SK-N-SH treated with all-trans-retinoic acid at 6 μM for 48 hours (cell line): Measurements from ENCODE around the gene MRPL42.
"Not testable (repeated sequence)": the region's sequence is repeated elsewhere in the genome, so short reads cannot be mapped to it uniquely, and the experiment has no call there.

ENCODE experiments used
- ATAC-seq: fragments of 200-7000 bp; cut with Tn5 transposase; 3 replicates; pipeline ENCODE4 v1.9.1; 2020; ENCODE audit warnings: mild to moderate bottlenecking, moderate library complexity
- BACH2 ChIP-seq: fragments of 250-450 bp; sonication (Bioruptor Pico); IDR thresholded peaks from 2 replicates; pipeline ENCODE4 v1.9.0; 2021; ENCODE audit warnings: mild to moderate bottlenecking, borderline replicate concordance
- CSDC2 ChIP-seq: fragments of 250-450 bp; sonication (Bioruptor Pico); IDR thresholded peaks from 2 replicates; pipeline ENCODE4 v1.5.0; 2020; ENCODE audit warnings: mild to moderate bottlenecking, moderate library complexity
- ESRRG ChIP-seq: fragments of 250-450 bp; sonication (Bioruptor Pico); IDR thresholded peaks from 2 replicates; pipeline ENCODE4 v1.6.1; 2021; ENCODE audit warnings: mild to moderate bottlenecking
- GLIS3 ChIP-seq: fragments of 250-450 bp; sonication (Bioruptor Pico); IDR thresholded peaks from 2 replicates; pipeline ENCODE4 v1.5.0; 2020; ENCODE audit warnings: mild to moderate bottlenecking, moderate library complexity
- ISL1 ChIP-seq: fragments of 250-450 bp; sonication (Bioruptor Pico); IDR thresholded peaks from 2 replicates; pipeline ENCODE4 v2.1.2; 2022; ENCODE audit warnings: mild to moderate bottlenecking, moderate library complexity
- OSR1 ChIP-seq: fragments of 250-450 bp; sonication (Bioruptor Pico); IDR thresholded peaks from 2 replicates; pipeline ENCODE4 v1.8.0; 2022; ENCODE audit warnings: moderate library complexity, mild to moderate bottlenecking, inconsistent platforms
- PPARA ChIP-seq: fragments of 250-450 bp; sonication (Bioruptor Pico); IDR thresholded peaks from 2 replicates; pipeline ENCODE4 v1.5.0; 2020; ENCODE audit warnings: mild to moderate bottlenecking, borderline replicate concordance
- RARB ChIP-seq: fragments of 250-450 bp; sonication (Bioruptor Pico); IDR thresholded peaks from 2 replicates; pipeline ENCODE4 v1.8.0; 2021; ENCODE audit warnings: mild to moderate bottlenecking, moderate library complexity
- TOX ChIP-seq: fragments of 250-450 bp; sonication (Bioruptor Pico); IDR thresholded peaks from 2 replicates; pipeline ENCODE4 v1.8.0; 2021; ENCODE audit warnings: mild to moderate bottlenecking, moderate library complexity, borderline replicate concordance
- ZC3H10 ChIP-seq: fragments of 250-450 bp; sonication (Bioruptor Pico); IDR thresholded peaks from 2 replicates; pipeline ENCODE4 v1.5.1; 2021; ENCODE audit warnings: mild to moderate bottlenecking, moderate library complexity
- ZFP3 ChIP-seq: fragments of 250-450 bp; sonication (Bioruptor Pico); IDR thresholded peaks from 2 replicates; pipeline ENCODE4 v1.5.0; 2020; ENCODE audit warnings: mild to moderate bottlenecking, moderate library complexity
- ZFP30 ChIP-seq: fragments of 450-650 bp; formaldehyde crosslinking; IDR thresholded peaks from 2 replicates; pipeline ENCODE4 v1.5.0; 2022; ENCODE audit warnings: mild to moderate bottlenecking, moderate library complexity
- ZNF565 ChIP-seq: fragments of 450-650 bp; formaldehyde crosslinking; conservative IDR thresholded peaks from 2 replicates; pipeline ENCODE4 v1.5.0; 2020; ENCODE audit warnings: low read depth, mild to moderate bottlenecking, moderate library complexity
- ZNF70 ChIP-seq: fragments of 450-650 bp; formaldehyde crosslinking; IDR thresholded peaks from 2 replicates; pipeline ENCODE4 v1.5.0; 2020; ENCODE audit warnings: mild to moderate bottlenecking, moderate library complexity
- ZNF8 ChIP-seq: fragments of 450-650 bp; formaldehyde crosslinking; IDR thresholded peaks from 2 replicates; pipeline ENCODE4 v1.5.0; 2020; ENCODE audit warnings: mild to moderate bottlenecking, moderate library complexity
- TF ChIP-seq, protein P1 (sequence below): fragments of 250-450 bp; sonication (Bioruptor Pico); IDR thresholded peaks from 2 replicates; pipeline ENCODE4 v1.5.0; 2020; ENCODE audit warnings: mild to moderate bottlenecking, moderate library complexity
- TF ChIP-seq, protein P2 (sequence below): fragments of 250-450 bp; sonication (Bioruptor Pico); IDR thresholded peaks from 2 replicates; pipeline ENCODE4 v1.8.0; 2021; ENCODE audit warnings: low read depth, mild to moderate bottlenecking, moderate library complexity, borderline replicate concordance
- TF ChIP-seq, protein P3 (sequence below): fragments of 250-450 bp; sonication (Bioruptor Pico); IDR thresholded peaks from 2 replicates; pipeline ENCODE4 v1.8.0; 2020; ENCODE audit warnings: mild to moderate bottlenecking, moderate library complexity, borderline replicate concordance
- TF ChIP-seq, protein P4 (sequence below): fragments of 250-450 bp; sonication (Bioruptor Pico); IDR thresholded peaks from 2 replicates; pipeline ENCODE4 v1.5.1; 2021; ENCODE audit warnings: mild to moderate bottlenecking, moderate library complexity
- TF ChIP-seq, protein P5 (sequence below): fragments of 250-450 bp; sonication (Bioruptor Pico); IDR thresholded peaks from 2 replicates; pipeline ENCODE4 v1.5.1; 2020; ENCODE audit warnings: low read depth, mild to moderate bottlenecking, moderate library complexity

The MRPL42 gene

DNA sequence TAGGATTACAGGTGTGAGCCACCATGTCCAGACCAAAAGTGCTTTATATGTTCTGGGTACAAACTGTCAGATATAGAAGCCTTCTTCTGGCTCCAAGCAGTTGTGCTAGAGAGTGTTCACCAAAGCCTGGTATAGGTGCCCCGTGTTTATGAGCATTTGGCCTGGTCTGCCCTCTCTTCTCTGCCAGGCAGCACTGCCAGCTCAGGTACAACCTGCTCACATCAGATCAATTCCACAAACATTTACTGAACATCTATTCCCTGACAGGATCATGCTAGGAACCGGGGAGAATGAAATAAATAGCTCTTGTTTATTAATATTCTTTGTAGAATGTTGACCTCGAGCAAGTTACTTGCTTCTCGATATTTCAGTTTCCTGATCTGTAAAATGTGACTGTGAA lies 85.1 kb downstream of the MRPL42 start (continued):
- TF ChIP-seq, protein P1, sequence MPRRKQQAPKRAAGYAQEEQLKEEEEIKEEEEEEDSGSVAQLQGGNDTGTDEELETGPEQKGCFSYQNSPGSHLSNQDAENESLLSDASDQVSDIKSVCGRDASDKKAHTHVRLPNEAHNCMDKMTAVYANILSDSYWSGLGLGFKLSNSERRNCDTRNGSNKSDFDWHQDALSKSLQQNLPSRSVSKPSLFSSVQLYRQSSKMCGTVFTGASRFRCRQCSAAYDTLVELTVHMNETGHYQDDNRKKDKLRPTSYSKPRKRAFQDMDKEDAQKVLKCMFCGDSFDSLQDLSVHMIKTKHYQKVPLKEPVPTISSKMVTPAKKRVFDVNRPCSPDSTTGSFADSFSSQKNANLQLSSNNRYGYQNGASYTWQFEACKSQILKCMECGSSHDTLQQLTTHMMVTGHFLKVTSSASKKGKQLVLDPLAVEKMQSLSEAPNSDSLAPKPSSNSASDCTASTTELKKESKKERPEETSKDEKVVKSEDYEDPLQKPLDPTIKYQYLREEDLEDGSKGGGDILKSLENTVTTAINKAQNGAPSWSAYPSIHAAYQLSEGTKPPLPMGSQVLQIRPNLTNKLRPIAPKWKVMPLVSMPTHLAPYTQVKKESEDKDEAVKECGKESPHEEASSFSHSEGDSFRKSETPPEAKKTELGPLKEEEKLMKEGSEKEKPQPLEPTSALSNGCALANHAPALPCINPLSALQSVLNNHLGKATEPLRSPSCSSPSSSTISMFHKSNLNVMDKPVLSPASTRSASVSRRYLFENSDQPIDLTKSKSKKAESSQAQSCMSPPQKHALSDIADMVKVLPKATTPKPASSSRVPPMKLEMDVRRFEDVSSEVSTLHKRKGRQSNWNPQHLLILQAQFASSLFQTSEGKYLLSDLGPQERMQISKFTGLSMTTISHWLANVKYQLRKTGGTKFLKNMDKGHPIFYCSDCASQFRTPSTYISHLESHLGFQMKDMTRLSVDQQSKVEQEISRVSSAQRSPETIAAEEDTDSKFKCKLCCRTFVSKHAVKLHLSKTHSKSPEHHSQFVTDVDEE (CRISPR knock-in tag) = no peak
- TF ChIP-seq ZFP3 = no peak
- no peak for TF ChIP-seq RARB (CRISPR knock-in tag)
- TF ChIP-seq PPARA = no peak
- TF ChIP-seq, all 23 proteins: peak for 0

DNA sequence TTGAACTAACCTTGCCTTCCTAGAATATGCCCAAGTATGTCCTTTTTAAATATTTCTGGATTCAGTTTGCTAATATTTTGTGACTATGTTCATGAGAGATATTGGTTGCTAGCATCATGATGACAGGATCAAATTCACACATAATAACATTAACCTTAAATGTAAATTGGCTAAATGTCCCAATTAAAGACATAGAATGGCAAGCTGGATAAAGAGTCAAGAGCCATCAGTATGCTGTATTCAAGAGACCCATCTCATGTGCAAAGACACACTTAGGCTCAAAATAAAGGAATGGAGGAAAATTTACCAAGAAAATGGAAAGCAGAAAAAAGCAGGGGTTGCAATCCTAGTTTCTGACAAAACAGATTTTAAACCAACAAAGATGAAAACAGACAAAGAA lies 90.6 kb downstream of the MRPL42 start:
- not testable (repeated sequence) for ATAC-seq

DNA sequence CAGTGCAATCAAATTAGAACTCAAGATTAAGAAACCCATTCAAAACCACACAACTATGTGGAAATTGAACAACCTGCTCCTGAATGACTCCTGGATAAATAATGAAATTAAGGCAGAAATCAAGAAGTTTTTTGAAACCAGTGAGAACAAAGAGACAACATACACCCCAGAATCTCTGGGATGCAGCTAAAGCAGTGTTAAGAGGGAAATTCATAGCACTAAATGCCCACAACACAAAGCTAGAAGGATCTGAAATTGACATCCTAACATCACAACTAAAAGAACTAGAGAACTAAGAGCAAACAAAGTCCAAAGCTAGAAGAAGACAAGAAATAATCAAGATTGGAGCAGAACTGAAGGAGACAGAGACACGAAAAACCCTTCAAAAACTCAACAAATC lies 91.4 kb downstream of the MRPL42 start:
- not testable (repeated sequence) for ATAC-seq

DNA sequence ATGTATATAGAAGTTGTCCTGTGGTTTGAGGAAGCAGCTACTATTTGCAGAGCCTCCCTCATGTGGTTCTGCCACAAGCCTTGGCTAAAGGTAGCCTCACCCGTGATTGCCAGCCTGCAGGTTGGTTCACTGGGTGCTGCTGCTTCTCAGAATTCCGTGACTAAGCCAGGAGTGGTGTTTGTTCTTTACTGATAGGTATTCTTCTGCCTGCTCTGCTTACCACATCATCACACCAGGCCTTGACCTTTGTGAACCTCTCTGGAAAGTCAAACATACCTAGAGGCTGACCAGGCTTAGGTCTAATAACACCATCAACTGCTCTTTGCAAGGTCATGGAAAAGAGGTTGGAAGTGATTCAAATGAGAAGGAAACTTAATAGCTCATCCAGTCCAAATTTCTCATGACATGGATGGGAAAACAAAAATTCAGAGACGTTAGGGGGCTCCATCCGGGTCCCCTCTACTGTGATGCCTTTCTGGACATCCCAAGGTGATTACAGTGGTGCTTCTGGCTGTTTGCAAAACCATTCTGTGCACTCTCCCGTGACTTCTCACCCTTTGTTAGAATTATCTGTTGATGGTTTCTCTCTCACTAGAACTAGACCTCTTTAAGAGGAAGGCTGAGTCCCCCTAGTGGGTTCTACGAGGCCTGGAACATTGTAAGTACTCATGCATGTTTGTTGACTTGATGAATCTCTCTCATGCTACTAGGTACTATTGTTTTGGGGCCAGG lies 96.7 kb downstream of the MRPL42 start:
- TF ChIP-seq BACH2 (CRISPR knock-in tag) (no peak), OSR1 (CRISPR knock-in tag) (no peak), TOX (no peak), PPARA (no peak), ZNF565 (no peak), ZFP3 (no peak), ZNF70 (CRISPR knock-in tag) (no peak), CSDC2 (CRISPR knock-in tag) (no peak), GLIS3 (CRISPR knock-in tag) (no peak)
- TF ChIP-seq, protein P2, sequence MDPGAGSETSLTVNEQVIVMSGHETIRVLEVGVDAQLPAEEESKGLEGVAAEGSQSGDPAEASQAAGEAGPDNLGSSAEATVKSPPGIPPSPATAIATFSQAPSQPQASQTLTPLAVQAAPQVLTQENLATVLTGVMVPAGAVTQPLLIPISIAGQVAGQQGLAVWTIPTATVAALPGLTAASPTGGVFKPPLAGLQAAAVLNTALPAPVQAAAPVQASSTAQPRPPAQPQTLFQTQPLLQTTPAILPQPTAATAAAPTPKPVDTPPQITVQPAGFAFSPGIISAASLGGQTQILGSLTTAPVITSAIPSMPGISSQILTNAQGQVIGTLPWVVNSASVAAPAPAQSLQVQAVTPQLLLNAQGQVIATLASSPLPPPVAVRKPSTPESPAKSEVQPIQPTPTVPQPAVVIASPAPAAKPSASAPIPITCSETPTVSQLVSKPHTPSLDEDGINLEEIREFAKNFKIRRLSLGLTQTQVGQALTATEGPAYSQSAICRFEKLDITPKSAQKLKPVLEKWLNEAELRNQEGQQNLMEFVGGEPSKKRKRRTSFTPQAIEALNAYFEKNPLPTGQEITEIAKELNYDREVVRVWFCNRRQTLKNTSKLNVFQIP (CRISPR knock-in tag) = no peak
- TF ChIP-seq, protein P1 (CRISPR knock-in tag) = no peak
- TF ChIP-seq, protein P3, sequence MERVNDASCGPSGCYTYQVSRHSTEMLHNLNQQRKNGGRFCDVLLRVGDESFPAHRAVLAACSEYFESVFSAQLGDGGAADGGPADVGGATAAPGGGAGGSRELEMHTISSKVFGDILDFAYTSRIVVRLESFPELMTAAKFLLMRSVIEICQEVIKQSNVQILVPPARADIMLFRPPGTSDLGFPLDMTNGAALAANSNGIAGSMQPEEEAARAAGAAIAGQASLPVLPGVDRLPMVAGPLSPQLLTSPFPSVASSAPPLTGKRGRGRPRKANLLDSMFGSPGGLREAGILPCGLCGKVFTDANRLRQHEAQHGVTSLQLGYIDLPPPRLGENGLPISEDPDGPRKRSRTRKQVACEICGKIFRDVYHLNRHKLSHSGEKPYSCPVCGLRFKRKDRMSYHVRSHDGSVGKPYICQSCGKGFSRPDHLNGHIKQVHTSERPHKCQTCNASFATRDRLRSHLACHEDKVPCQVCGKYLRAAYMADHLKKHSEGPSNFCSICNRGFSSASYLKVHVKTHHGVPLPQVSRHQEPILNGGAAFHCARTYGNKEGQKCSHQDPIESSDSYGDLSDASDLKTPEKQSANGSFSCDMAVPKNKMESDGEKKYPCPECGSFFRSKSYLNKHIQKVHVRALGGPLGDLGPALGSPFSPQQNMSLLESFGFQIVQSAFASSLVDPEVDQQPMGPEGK (CRISPR knock-in tag) = no peak
- ATAC-seq = peak; percentile 55; the same call in 2 of the 3 replicates

DNA sequence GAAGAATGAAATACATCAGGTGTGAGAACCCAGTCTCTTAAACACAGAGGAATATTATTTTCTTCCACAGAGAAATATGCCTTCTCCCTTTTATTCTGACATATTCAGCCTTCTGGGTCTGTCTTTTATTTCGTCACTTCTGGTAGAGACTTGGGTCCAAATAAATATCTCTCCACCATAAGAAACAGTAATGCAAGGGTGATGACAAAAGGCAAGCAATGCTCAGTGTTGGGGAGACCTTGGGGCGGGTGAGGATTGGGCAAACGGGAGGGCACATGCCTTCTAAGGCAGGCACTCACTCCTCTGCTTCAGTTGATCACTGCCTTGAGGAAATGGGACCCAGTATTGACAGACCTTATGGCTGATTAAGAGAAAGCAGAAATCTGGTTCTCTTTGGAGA lies 98.4 kb downstream of the MRPL42 start:
- ATAC-seq = no peak
- TF ChIP-seq, protein P3 (CRISPR knock-in tag) = no peak
- TF ChIP-seq RARB (CRISPR knock-in tag) (no peak), ISL1 (CRISPR knock-in tag) (no peak), BACH2 (CRISPR knock-in tag) (no peak), ZFP3 (no peak), ZNF565 (no peak), ZC3H10 (no peak), ESRRG (CRISPR knock-in tag) (no peak), GLIS3 (CRISPR knock-in tag) (no peak), ZFP30 (CRISPR knock-in tag) (no peak), ZNF8 (CRISPR knock-in tag) (no peak), TOX (no peak), CSDC2 (CRISPR knock-in tag) (no peak), OSR1 (CRISPR knock-in tag) (no peak)
- TF ChIP-seq, protein P4, sequence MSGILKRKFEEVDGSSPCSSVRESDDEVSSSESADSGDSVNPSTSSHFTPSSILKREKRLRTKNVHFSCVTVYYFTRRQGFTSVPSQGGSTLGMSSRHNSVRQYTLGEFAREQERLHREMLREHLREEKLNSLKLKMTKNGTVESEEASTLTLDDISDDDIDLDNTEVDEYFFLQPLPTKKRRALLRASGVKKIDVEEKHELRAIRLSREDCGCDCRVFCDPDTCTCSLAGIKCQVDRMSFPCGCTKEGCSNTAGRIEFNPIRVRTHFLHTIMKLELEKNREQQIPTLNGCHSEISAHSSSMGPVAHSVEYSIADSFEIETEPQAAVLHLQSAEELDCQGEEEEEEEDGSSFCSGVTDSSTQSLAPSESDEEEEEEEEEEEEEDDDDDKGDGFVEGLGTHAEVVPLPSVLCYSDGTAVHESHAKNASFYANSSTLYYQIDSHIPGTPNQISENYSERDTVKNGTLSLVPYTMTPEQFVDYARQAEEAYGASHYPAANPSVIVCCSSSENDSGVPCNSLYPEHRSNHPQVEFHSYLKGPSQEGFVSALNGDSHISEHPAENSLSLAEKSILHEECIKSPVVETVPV (CRISPR knock-in tag) = no peak
- TF ChIP-seq, protein P5, sequence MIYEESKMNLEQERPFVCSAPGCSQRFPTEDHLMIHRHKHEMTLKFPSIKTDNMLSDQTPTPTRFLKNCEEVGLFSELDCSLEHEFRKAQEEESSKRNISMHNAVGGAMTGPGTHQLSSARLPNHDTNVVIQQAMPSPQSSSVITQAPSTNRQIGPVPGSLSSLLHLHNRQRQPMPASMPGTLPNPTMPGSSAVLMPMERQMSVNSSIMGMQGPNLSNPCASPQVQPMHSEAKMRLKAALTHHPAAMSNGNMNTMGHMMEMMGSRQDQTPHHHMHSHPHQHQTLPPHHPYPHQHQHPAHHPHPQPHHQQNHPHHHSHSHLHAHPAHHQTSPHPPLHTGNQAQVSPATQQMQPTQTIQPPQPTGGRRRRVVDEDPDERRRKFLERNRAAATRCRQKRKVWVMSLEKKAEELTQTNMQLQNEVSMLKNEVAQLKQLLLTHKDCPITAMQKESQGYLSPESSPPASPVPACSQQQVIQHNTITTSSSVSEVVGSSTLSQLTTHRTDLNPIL (CRISPR knock-in tag) = no peak
